ENCODE data around the gene SLC25A22.

GRCh38 chr11:746289-747157, 51.6 kb downstream of the SLC25A22 start:
- TF ChIP-seq EZH2phosphoT487 (conservative IDR thresholded peaks at IDR 0.05; ENCODE audit: low read length) (no peak), CTCF (IDR thresholded peaks at IDR 0.05; ENCODE audit: insufficient read depth, low read length, poor library complexity, severe bottlenecking) (no peak)
